HL-60 (cell line): ENCODE results near the gene SLC12A8.

Experiments used
- GABPA ChIP-seq: IDR thresholded peaks from 2 replicates; pipeline ENCODE4 v1.6.1; 2012; ENCODE audit warnings: low read depth
- REST ChIP-seq: IDR thresholded peaks from 2 replicates; pipeline ENCODE4 v1.6.1; 2012; ENCODE audit warnings: low read depth; ENCODE audit not compliant: insufficient replicate concordance
- TF ChIP-seq, protein P1 (sequence below): IDR thresholded peaks from one replicate; pipeline ENCODE4 v1.5.1; 2011; ENCODE audit warnings: low read length, control low read depth, inconsistent platforms; ENCODE audit not compliant: insufficient read depth

GRCh38 chr3:125035217-125035616, 177.3 kb downstream of the SLC12A8 start:
- TF ChIP-seq, protein P1, sequence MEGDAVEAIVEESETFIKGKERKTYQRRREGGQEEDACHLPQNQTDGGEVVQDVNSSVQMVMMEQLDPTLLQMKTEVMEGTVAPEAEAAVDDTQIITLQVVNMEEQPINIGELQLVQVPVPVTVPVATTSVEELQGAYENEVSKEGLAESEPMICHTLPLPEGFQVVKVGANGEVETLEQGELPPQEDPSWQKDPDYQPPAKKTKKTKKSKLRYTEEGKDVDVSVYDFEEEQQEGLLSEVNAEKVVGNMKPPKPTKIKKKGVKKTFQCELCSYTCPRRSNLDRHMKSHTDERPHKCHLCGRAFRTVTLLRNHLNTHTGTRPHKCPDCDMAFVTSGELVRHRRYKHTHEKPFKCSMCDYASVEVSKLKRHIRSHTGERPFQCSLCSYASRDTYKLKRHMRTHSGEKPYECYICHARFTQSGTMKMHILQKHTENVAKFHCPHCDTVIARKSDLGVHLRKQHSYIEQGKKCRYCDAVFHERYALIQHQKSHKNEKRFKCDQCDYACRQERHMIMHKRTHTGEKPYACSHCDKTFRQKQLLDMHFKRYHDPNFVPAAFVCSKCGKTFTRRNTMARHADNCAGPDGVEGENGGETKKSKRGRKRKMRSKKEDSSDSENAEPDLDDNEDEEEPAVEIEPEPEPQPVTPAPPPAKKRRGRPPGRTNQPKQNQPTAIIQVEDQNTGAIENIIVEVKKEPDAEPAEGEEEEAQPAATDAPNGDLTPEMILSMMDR, result no peak
- TF ChIP-seq REST (no peak), GABPA (no peak)
